ENCODE data around the gene PTPN4. TPM values are rescaled to one million over a fixed set of nuclear protein-coding genes. Genes with fewer than 3 reads are reported as not detected.

The PTPN4 gene
- total and polyA plus RNA-seq, 9 donors, result 3.4 to 45.7 (median 35.2) TPM

DNA sequence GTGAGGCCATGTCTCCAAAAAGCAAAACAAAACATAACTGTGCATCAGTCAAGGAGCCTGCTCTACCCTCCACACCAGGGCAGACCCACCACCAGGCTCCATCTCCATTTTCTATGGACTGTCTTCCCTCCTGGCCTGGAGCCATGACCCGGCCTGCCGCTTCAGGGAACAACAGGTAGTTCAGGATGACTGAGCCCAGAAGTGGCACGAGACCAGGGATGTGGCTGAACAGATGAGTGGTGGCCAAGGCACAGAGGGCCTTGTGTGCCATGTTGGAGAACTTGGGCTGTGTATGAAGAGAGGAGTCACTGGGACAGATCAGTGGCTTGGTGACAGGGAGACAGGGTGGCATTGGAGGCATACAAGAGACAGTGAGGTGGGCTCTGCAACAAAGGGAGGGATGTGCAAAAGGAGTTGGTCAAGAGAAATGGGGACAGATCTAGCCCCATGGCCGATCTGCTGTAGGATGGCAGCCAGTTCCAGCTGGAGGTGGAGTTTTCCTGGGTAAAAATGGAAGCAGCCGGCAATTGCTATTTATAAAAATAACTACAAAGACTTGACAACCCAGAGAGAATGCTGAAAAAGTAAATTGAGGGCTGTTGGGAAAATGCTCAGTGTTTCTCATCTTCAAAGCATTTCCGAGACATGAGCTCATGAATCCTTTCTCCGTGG is 45.8 kb upstream of the PTPN4 start:
- Histone ChIP-seq H3K27ac (no peak overlapping the region), H3K36me3 (no peaks in the 10 kb centered on the region), H3K9me3 (no peaks in the 10 kb centered on the region), H3K4me3 (no peak overlapping the region), H3K4me1 (ENCODE audit: insufficient read depth) (no peaks in the 10 kb centered on the region), H3K27me3 (no peaks in the 10 kb centered on the region)
- no peak for TF ChIP-seq EP300 (IDR thresholded peaks at IDR 0.05)
- TF ChIP-seq, protein P1, sequence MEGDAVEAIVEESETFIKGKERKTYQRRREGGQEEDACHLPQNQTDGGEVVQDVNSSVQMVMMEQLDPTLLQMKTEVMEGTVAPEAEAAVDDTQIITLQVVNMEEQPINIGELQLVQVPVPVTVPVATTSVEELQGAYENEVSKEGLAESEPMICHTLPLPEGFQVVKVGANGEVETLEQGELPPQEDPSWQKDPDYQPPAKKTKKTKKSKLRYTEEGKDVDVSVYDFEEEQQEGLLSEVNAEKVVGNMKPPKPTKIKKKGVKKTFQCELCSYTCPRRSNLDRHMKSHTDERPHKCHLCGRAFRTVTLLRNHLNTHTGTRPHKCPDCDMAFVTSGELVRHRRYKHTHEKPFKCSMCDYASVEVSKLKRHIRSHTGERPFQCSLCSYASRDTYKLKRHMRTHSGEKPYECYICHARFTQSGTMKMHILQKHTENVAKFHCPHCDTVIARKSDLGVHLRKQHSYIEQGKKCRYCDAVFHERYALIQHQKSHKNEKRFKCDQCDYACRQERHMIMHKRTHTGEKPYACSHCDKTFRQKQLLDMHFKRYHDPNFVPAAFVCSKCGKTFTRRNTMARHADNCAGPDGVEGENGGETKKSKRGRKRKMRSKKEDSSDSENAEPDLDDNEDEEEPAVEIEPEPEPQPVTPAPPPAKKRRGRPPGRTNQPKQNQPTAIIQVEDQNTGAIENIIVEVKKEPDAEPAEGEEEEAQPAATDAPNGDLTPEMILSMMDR (IDR thresholded peaks at IDR 0.05), result no peak
- no peak for TF ChIP-seq POLR2A (IDR thresholded peaks at IDR 0.05)
- WGBS, 3 donors, result 60 to 68% (median 67%) methylated on average over 7 of the region's 7 CpGs
- DNase-seq, result no peak
- intact Hi-C loops (cut with DNase I), result no loop called here

DNA sequence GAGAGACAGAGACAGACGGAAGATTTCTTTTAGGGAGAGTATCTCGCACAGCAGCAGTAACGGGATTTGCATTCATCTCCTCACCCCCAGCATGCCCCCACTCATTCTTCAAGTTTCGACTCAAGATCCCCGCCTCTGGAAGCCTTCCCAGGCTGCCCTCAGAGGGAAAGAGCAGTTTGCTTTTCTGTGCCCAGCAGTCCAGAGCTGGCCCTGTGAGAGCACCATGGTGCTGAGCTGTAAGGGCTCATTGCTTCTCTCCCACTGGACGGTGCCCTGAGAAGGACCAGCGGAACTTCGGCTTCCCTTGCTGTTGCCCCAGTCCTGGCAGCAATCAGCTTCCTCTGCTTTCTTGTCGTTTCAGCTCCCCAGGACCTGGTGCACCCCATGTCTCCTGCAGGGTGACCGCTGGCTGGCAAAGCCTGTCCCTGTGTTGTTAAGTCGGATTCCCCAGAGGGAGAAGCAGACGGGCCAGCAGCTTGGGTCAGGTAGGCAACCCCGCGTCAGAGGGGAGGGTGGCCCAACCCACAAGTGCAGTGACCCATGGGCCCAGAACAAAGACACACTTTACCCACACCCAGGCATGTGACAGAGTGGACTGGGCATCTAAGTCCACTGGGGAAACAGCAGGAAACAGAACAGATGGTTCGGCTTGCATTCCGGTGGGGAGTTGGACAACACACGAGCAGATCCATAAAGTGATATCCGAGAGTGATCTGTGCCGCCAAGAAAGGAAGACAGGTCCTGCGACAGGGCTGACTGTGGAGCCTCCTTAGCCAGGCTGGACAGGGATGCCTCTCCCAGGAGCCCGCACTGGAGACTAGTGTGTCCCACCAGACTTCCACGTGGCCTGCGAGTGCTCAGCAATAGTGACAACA is 44.1 kb upstream of the PTPN4 start:
- no peak for DNase-seq
- Histone ChIP-seq H3K4me1 (ENCODE audit: insufficient read depth) (no peaks in the 10 kb centered on the region), H3K9me3 (no peaks in the 10 kb centered on the region), H3K27me3 (no peaks in the 10 kb centered on the region), H3K4me3 (no peak overlapping the region), H3K27ac (no peak overlapping the region), H3K36me3 (no peaks in the 10 kb centered on the region)
- TF ChIP-seq, protein P1 (IDR thresholded peaks at IDR 0.05), result no peak
- TF ChIP-seq EP300 (IDR thresholded peaks at IDR 0.05) (no peak), POLR2A (IDR thresholded peaks at IDR 0.05) (no peak)
- 86 to 87% (median 86%) methylated on average over 23 of the region's 23 CpGs for WGBS, 3 donors
- intact Hi-C loops (cut with DNase I), result no loop called here

DNA sequence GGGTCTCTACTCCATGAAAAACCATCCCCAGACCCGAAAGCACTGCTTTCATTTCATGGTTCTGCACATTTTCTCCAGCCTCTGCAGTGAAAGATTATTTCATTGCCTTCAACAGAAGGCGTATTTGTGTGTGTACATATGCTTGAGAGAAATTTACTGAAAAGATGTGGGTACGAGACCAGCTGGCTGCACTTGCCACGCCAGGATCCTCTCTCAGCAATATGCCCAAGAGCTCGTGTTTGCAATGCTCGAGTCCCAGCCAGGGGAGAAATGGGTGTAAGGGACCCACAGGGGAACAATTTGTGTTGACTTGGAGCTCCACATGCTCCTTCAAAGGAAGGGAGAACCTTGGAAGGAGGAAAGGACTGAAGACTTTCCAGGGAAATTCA is 43.4 kb upstream of the PTPN4 start:
- TF ChIP-seq EP300 (IDR thresholded peaks at IDR 0.05) (no peak), POLR2A (IDR thresholded peaks at IDR 0.05) (no peak)
- TF ChIP-seq, protein P1 (IDR thresholded peaks at IDR 0.05), result no peak
- WGBS, 3 donors, result 85 to 96% (median 88%) methylated on average over 6 of the region's 6 CpGs
- DNase-seq, result no peak

DNA sequence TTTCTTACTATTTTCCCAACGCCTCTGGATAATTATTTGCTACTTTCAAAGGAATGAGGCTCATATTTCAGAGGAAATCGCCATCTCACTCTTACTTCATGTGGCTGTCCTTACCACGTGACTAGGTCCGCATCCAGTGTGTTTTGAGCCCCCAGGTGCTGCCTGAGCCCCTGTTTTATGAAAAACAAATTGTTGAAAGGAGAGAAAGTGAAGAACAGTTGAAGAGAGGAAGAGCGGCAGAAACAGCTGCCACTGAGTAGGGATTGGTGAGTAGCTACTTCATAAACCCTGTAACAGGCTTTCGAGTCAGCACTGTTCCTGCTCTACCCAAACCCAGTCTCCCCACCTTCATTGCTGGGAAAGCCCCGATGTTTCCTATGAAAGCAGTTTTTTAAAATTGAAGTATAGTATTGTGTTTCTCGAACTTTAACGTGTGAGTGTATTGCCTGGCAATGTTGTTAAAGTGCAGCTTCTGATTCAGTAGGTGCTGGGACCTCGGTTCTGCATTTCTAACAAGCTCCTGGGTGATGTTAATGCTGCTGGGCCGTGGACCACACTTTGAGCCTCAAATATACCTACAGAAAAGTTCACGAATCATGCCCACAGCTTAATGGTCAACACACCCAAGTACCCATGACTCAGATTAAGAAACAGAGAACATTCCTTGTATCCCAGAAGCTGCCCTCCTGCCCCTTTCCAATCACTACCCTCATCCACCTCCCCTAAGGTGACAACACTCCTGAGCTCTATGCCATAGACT is 41.0 kb upstream of the PTPN4 start:
- DNase-seq, result no peak

More for the DNA sequence above, 43.4 kb upstream of the PTPN4 start:
- Histone ChIP-seq H3K9me3 (no peaks in the 10 kb centered on the region), H3K4me3 (no peak overlapping the region), H3K4me1 (ENCODE audit: insufficient read depth) (no peaks in the 10 kb centered on the region), H3K27ac (no peak overlapping the region), H3K27me3 (no peaks in the 10 kb centered on the region), H3K36me3 (no peaks in the 10 kb centered on the region)
- intact Hi-C loops (cut with DNase I), result no loop called here

More for the DNA sequence above, 41.0 kb upstream of the PTPN4 start:
- intact Hi-C loops (cut with DNase I), result no loop called here
- no peak overlapping the region for H3K4me3 ChIP-seq
- no peak overlapping the region for H3K27ac ChIP-seq
- no peaks in the 10 kb centered on the region for H3K36me3 ChIP-seq
- H3K4me1 ChIP-seq (ENCODE audit: insufficient read depth), result no peaks in the 10 kb centered on the region
- 87 to 92% (median 89%) methylated on average over 12 of the region's 12 CpGs for WGBS, 3 donors
- TF ChIP-seq, protein P1 (IDR thresholded peaks at IDR 0.05), result no peak
- TF ChIP-seq POLR2A (IDR thresholded peaks at IDR 0.05) (no peak), EP300 (IDR thresholded peaks at IDR 0.05) (no peak)
- H3K9me3 ChIP-seq, result no peaks in the 10 kb centered on the region
- no peaks in the 10 kb centered on the region for H3K27me3 ChIP-seq

All from ovary (tissue), 9 donors.